SW480 (cell line): ENCODE results near the gene COL9A1.

Experiments used
- DNase-seq: peaks from one replicate; pipeline ENCODE4 v3.0.0-alpha.2; 2016; ENCODE audit warnings: low spot score

COL9A1 gene

GRCh38 chr6:70286905-70287304 lies 16.0 kb downstream of the COL9A1 start:
- DNase-seq, result no peak

- no peak for DNase-seq
These were observed 17.7 kb downstream of the COL9A1 start for GRCh38 chr6:70285201-70285600.

GRCh38 chr6:70282919-70283461 lies 19.9 kb downstream of the COL9A1 start:
- DNase-seq, result no peak

- no peak for DNase-seq
These were observed 20.5 kb downstream of the COL9A1 start for GRCh38 chr6:70282312-70282918.

- DNase-seq, result no peak
These were observed 21.0 kb downstream of the COL9A1 start for GRCh38 chr6:70281923-70282311.

- DNase-seq, result no peak
These were observed 22.5 kb downstream of the COL9A1 start for GRCh38 chr6:70280400-70280853.

- no peak for DNase-seq
These were observed 25.4 kb downstream of the COL9A1 start for GRCh38 chr6:70277470-70277869.

GRCh38 chr6:70274338-70274737 lies 28.5 kb downstream of the COL9A1 start:
- DNase-seq, result no peak

GRCh38 chr6:70272071-70272470 lies 30.8 kb downstream of the COL9A1 start:
- DNase-seq, result no peak

GRCh38 chr6:70270287-70271005 lies 32.4 kb downstream of the COL9A1 start:
- no peak for DNase-seq

- no peak for DNase-seq
These were observed 36.7 kb downstream of the COL9A1 start for GRCh38 chr6:70266142-70266541.

GRCh38 chr6:70264306-70264705 lies 38.6 kb downstream of the COL9A1 start:
- DNase-seq, result no peak

- no peak for DNase-seq
These were observed 44.4 kb downstream of the COL9A1 start for GRCh38 chr6:70258483-70258882.

GRCh38 chr6:70257768-70258273 lies 45.1 kb downstream of the COL9A1 start:
- DNase-seq, result no peak

- DNase-seq, result no peak
These were observed 48.1 kb downstream of the COL9A1 start for GRCh38 chr6:70254784-70255183.

GRCh38 chr6:70253923-70254322 lies 49.0 kb downstream of the COL9A1 start:
- no peak for DNase-seq

- DNase-seq, result no peak
These were observed 50.3 kb downstream of the COL9A1 start for GRCh38 chr6:70252604-70253003.

- DNase-seq, result no peak
These were observed 56.8 kb downstream of the COL9A1 start for GRCh38 chr6:70246118-70246517.

GRCh38 chr6:70241991-70242420 lies 60.9 kb downstream of the COL9A1 start:
- DNase-seq, result no peak

GRCh38 chr6:70241031-70241430 lies 61.9 kb downstream of the COL9A1 start:
- DNase-seq, result no peak

- no peak for DNase-seq
These were observed 66.5 kb downstream of the COL9A1 start for GRCh38 chr6:70236343-70236742.

- DNase-seq, result no peak
These were observed 68.2 kb downstream of the COL9A1 start for GRCh38 chr6:70234561-70235236.

- DNase-seq, result no peak
These were observed 71.6 kb downstream of the COL9A1 start for GRCh38 chr6:70231311-70231710.
